EL (cell line): Measurements from ENCODE around the gene TBL1XR1.
A peak's percentile ranks its signal among the peaks of the same experiment; 100 is the strongest.

ENCODE experiments used
- DNase-seq: peaks from one replicate; pipeline ENCODE4 v3.0.0-alpha.2; 2016

Gene TBL1XR1

DNA sequence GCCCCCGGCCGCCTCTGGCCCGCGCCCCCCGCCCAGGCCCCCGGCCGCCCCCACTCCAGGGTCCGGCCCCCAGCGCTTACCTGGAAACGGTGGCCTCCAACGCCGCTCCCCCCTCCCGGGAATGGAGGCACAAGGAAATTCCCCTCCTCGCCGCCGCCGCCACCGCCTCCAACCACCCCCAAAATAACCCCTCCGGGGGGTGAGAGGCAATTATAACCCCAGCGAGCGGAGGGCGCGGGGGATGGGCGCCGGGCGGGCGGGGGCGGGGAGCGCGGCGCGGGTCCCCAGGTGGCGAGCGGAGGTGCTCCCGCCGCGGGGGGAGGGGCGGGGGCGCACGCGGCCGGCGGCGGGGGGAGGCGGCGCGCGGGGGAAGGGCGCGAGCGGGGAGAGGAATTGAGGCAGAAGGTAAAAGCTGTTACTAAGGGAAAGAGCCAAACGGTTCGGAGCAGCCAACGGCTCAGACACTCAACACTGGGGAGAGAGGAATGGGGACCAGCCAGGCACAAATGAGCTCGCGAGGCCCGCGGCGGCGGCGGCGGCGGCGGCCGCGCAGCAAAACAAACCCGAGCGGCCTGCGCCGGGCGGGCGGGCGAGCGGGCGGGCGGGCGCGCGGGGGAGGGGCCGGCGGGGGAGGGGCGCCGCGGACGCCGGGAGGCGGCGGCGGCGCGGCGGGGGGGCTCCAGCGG lies at the start of gene TBL1XR1:
TBL1XR1 (minus strand) TSS at position 442 of the 686 bp plus-strand sequence. CDS start 132,505 bp downstream, outside the sequence.
- peak; percentile 90 for DNase-seq

DNA sequence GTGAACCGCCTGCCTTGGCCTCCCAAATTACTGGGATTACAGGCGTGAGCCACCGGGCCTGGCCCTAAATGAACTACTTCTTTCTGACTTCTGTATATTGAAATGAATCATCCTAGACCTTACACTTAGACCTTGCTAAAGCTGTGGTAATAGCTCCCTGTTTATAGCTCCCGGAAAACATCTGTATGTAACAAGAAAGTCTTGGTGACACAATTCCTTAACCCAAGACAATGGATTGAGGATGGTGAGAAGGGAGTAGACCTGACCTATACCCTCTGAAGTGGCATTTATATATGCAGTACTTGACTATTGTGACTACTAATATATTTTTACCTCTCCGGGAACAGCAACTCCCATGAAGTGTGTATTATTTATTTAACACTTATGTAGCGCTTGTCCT lies 48.0 kb upstream of the TBL1XR1 start:
- DNase-seq, result no peak

DNA sequence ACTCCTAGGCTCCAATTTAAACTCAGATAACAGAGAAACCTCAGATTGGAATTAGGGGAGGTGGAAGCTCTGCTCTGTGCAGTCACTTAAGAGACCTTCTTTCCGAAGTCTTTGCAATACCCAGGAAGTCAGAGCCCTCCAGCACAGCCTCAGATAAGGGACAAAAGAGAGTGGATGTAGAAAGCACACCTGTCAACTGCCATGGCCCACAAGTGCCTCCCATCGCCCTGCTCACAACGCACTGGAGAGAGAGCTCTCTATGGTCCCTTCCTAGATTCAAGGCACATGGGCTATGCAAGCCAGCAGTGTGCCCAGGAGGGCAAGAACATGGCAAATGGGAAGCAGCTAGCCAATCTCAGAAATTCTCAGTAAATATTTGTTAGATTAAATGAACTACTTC lies 47.3 kb upstream of the TBL1XR1 start:
- no peak for DNase-seq

GRCh38 chr3:177238686-177239216 lies 41.5 kb upstream of the TBL1XR1 start:
- DNase-seq, result no peak

- no peak for DNase-seq
These were observed 39.9 kb upstream of the TBL1XR1 start for GRCh38 chr3:177237206-177237605.

DNA sequence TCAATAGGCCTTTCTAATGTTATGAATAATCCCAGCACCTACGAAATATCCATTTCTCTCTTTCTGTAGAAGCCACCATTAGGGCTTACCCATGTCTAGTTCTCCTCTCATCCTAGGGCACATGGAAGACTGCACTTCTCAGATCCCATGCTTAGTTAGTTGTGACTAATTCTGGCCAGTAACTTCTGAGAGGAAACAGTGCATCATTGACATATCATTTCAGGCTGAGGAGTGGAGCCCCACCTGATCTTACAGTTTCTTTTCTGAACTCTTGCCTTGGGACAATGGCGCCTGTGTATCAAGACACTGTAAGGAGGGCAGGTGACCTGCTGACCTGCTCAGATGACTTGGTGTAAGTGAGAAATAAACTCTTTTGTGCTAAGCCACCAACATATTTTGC lies 39.4 kb upstream of the TBL1XR1 start:
- no peak for DNase-seq

GRCh38 chr3:177234121-177234520 lies 36.8 kb upstream of the TBL1XR1 start:
- no peak for DNase-seq

DNA sequence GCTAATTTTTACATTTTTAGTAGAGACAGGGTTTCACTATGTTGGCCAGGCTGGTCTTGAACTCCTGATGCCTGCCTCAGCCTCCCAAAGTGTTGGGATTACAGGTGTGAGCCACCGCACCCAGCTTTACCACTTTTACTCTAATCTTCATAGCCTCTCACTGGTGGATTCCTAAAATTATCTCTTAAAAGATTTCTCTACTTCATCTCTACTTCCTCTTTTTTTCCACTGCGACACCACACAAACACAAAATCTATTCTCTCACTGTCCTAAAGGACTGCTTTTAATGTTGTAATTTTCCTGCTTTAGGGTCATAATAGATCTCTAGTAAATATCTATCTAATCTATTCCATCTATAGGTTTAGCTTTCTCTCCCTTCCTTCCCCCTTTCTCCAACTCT lies 34.0 kb upstream of the TBL1XR1 start:
- no peak for DNase-seq

DNA sequence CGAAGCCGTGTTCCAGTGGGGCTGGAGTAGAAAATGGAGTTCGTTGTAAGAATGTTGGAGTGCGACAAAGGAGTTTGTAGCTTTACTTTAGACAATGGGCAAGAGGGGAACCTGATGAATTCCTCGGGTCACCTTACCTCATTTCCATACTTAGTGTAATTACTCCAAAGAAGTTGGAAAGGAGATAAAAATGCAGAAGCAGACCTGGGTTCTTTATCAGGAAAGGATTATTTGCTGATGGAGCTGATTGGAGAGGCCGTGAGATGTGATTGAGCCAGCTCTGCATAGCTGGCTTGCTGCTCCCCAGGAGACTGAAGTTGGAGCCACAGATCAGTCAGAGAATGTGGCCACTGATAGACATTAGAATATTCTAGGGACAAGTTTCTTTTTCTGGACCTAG lies 33.4 kb upstream of the TBL1XR1 start:
- no peak for DNase-seq

GRCh38 chr3:177229791-177230190 lies 32.5 kb upstream of the TBL1XR1 start:
- no peak for DNase-seq

DNA sequence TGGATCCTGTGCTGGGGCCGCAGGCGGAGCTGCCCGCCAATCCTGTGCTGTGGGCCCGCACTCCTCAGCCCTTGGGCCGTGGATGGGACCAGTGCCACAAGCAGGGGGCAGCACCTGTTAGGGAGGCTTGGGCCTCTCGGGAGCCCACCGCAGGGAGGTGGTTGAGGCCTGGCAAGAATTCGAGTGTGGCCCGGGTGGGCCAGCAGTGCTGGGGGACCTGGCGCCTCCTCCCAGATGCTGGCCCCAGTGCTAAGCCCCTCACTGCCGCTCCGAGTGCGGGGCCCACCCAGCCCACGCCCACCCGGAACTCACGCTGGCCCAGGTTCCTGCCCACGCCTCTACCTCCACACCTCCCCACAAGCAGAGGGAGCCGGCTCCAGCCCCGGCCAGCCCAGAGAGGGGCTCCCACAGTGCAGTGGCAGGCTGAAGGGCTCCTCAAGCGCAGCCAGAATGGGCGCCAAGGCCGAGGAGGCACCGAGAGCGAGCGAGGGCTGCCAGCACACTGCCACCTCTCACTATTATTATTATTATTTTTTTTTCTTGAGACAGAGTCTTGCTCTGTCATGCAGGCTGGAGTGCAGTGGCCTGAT lies 31.4 kb upstream of the TBL1XR1 start:
- no peak for DNase-seq

GRCh38 chr3:177224414-177224813 lies 27.1 kb upstream of the TBL1XR1 start:
- no peak for DNase-seq

- no peak for DNase-seq
These were observed 24.5 kb upstream of the TBL1XR1 start for GRCh38 chr3:177221744-177222143.

DNA sequence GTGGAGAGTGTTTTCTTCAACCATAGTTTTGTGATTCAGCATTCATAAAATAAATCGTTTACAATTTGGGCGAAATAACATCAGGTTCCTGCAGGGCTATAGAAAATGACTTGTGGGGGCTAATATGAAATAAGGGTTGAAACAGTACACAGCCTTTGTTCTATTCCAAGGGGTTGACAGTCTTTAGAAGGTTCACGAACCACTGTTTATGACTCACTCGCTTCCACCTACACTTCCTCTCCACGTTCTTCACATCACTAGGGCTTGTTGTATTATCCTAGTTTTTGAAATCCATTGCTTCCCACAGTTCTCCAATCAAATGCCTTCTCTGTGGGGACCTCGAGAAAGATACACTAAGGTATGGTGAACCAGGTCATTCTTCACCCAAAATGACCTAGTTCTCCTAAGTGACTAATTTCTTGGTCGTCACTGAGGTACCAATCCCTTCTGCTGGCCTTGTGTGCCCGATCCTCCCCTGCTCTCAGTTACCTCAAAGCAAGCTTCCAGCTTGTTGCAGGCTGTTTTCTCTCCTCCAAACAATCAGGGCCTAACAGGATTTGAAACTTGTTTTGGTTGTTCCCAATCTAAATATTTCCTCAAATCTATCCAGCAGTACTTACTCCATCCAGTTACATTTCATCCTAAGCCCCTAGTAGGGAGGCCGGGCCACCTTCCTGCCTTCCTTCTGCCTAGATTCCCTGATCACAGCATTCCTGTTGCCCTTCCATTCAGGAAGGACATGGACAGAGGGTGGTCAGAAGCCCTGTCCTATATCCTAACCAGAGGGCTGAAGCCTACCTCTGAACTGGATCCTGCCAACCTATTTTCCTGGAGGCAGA lies 23.1 kb upstream of the TBL1XR1 start:
- DNase-seq, result no peak

DNA sequence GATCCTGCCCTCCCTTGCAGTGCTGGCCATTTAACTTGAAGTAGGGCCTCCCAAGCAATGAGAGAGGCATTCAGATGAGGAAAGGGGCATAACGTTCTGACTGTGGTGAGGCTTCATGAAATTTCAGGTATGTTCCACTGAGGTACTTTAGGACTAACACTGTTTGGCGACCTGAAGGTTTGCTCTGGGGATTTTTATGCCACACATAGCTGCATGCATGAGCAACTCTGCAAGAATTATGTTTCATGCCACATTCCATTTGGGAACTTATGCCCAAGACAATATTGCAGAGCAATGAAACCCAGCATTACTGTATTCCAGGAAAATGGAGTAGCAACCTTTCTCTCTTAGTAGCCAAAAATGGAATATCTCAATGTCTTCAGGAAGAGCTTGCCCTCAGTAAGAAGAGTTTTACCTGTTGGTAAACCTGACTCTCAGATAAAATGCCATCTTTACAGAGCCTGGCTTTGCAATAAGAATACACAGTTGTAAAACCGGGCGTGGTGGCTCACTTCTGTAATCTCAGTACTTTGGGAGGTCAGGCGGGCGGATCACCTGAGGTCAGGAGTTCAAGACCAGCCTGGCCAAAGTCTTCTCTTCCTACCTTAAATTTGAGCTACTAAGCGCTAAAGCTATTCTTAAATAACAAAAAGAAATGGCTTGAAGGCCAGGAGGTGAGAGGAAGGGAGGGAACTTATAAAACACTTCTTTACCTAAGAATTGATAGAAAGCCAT lies 16.7 kb upstream of the TBL1XR1 start:
- no peak for DNase-seq

DNA sequence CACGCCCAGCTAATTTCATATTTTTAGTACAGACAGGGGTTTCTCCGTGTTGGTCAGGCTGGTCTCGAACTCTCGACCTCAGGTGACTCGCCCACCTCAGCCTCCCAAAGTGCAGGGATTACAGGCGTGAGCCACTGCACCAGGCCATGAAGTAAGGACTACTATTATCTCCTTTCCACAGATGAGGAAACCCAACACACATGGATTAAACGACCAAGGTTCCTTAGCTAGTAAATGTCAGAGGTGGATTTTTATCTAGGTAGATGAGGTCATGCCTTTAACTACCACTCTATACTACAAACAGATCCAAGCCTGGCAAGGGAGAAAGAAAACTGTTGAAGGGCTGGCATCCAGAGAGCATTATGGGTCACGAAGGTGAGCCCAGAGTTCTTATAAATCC lies 15.5 kb upstream of the TBL1XR1 start:
- no peak for DNase-seq

DNA sequence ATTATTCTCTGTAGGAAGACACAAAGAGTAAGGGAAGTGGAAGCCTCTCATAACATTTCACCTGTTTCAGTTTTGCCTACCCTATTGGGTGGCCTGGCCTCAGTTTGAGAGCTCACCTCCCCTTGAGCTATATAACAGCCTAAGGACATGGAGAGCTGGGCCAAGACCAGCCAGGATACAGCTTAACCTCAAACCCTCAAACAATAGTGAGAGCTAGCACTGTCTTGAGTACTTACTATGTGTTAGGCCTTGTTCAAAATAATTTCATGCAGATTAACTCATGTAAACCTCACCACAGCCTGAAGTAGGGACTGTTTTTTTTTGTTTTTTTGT lies 15.0 kb upstream of the TBL1XR1 start:
- no peak for DNase-seq

DNA sequence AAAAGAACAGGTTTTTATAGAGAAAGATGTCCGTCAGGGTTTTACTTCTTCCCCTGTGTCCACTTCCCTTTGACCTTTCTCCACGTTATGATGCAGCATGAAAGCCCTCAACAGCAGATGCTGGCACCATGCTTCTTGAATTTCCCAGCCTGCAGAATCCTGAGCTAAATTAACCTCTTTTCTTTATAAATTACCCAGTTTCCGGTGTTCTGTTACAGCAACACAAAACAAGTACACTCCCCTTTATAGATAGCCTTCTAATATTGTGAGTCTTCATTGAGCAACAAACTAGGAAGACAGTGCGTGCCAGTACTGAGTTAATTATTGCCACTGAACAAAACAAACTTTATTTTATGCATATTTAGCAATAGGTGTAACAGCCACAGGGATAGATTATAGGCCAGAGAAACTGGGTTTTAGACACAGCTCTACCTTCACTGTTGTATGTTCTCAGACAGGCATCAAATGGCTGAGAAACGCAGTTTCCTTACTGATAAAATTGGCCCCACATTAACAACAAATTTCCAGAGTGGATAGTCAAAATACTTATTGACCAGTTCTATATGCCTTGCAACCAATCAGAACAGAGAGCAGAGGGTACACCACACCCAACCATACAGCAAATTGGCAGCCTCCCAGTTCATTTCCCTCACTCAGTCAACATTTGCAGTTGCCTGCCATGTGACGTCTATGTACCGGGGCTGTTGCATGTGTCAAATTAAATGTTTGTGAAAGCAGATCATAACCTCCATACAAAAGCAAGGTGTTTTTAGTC lies 14.4 kb upstream of the TBL1XR1 start:
- DNase-seq, result no peak

GRCh38 chr3:177210744-177211502 lies 13.6 kb upstream of the TBL1XR1 start:
- DNase-seq, result no peak

DNA sequence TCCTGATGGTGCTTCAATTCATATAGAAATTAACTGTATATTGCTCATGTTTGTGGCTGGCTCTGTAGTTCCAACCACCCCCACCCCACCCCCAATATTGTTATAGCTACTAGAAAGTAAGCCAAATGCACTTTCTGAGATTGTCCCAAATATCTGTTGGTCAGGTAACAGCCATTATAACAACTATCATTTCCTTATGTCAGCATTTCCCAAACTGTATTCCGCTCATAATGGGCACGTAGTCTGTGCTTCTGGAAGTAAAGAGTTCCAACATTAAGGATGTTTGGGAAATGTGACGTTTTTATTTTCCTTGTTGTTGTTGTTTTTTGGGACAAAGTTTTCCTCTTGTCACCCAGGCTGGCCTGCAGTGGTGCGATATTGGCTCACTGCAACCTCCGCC lies 12.2 kb upstream of the TBL1XR1 start:
- DNase-seq, result no peak

DNA sequence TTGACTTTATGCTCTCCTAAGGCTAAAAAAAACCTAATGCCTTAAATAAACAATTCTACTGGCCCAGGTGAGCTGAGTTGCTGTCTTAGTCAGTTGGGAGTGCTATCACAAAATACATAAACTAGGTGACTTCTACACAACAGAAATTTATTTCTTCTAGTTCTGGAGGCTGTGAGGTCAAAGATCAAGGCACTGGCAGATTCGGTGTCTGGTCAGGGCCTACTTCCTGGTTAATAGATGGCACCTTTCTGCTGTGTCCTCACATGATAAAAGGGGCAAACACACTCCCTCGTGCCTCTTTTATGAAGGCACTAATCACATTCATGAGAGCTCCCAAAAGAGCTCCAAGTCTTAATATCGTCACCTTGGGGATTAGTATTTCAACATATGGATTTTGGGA lies 11.5 kb upstream of the TBL1XR1 start:
- no peak for DNase-seq

- DNase-seq, result no peak
These were observed 10.9 kb upstream of the TBL1XR1 start for GRCh38 chr3:177208223-177208622.
